Gastroesophageal sphincter (tissue), 3 donors: ENCODE data around the gene TRIOBP.

Experiments used
- CTCF ChIP-seq, 4 experiments: fragments of 200-600 bp in 2 of 4; fragments of 450-650 bp in 2 of 4; sonication (generic) in 1 of 4; IDR thresholded peaks; one replicate each; pipeline ENCODE4 v1.5.1; 2017 to 2019; ENCODE audit warnings: antibody characterized with exemption in 4 of 4, mild to moderate bottlenecking in 2 of 4, moderate library complexity in 2 of 4
- EP300 ChIP-seq: sonication (generic); formaldehyde crosslinking; IDR thresholded peaks from one replicate; pipeline ENCODE4 v1.6.1; 2017; ENCODE audit warnings: antibody characterized with exemption, mild to moderate bottlenecking
- POLR2A ChIP-seq, 2 donors: fragments of 450-650 bp; IDR thresholded peaks; one replicate each; pipeline ENCODE4 v1.6.1; 2017; ENCODE audit warnings: antibody characterized with exemption in 2 of 2, mild to moderate bottlenecking in 2 of 2, moderate library complexity in 1 of 2
- POLR2AphosphoS5 ChIP-seq: sonication (generic); formaldehyde crosslinking; IDR thresholded peaks from one replicate; pipeline ENCODE4 v1.6.1; 2017; ENCODE audit warnings: antibody characterized with exemption

- TF ChIP-seq CTCF (IDR thresholded peaks at IDR 0.05) (no peak), POLR2A (IDR thresholded peaks at IDR 0.05) (no peak), EP300 (no peak), POLR2AphosphoS5 (no peak)
Observed at GRCh38 chr22:37672206-37672919, 24.5 kb upstream of the TRIOBP start.
